Retinal pigment epithelial cell (primary cell): ENCODE measurements around the gene PDF.
"Not testable (repeated sequence)": the region's sequence is repeated elsewhere in the genome, so short reads cannot be mapped to it uniquely, and the experiment has no call there.

Experiments used
- DNase-seq: peaks from one replicate; pipeline ENCODE4 v3.0.0-alpha.2; 2010; ENCODE audit warnings: low read depth
- H3K4me3 ChIP-seq: 2 replicates; pipeline ENCODE4 v1.5.1; 2011; ENCODE audit warnings: mild to moderate bottlenecking, low read length, control low read depth, moderate library complexity
- TF ChIP-seq, protein P1 (sequence below): conservative IDR thresholded peaks from 2 replicates; pipeline ENCODE4 v1.5.1; 2011; ENCODE audit warnings: low read depth, low read length, control low read depth, inconsistent platforms

Gene PDF

GRCh38 chr16:69307856-69308255, 22.5 kb downstream of the PDF start:
- DNase-seq = no peak
- TF ChIP-seq, protein P1, sequence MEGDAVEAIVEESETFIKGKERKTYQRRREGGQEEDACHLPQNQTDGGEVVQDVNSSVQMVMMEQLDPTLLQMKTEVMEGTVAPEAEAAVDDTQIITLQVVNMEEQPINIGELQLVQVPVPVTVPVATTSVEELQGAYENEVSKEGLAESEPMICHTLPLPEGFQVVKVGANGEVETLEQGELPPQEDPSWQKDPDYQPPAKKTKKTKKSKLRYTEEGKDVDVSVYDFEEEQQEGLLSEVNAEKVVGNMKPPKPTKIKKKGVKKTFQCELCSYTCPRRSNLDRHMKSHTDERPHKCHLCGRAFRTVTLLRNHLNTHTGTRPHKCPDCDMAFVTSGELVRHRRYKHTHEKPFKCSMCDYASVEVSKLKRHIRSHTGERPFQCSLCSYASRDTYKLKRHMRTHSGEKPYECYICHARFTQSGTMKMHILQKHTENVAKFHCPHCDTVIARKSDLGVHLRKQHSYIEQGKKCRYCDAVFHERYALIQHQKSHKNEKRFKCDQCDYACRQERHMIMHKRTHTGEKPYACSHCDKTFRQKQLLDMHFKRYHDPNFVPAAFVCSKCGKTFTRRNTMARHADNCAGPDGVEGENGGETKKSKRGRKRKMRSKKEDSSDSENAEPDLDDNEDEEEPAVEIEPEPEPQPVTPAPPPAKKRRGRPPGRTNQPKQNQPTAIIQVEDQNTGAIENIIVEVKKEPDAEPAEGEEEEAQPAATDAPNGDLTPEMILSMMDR = no peak

DNA sequence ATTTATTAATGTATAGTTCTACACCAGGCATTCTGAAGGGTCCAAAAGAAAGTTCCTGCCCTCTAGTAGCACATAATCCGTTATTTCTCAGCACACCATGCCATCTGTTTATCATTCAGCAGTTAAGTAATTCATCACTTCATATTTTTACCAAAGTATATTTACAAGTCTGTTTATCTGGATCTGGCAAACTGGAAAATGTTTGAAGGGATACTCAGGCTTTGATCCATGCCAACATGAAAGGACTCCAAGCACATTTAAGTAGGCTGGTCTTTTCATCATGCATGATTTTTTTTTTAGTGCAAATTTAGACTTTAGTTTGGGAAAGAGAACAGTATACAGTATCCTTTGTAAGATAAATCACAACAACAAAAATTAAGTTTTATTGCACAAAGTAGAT, 23.3 kb downstream of the PDF start:
- TF ChIP-seq, protein P1 = no peak
- no peak overlapping the region for H3K4me3 ChIP-seq
- DNase-seq = no peak

More at GRCh38 chr16:69307856-69308255, 22.5 kb downstream of the PDF start:
- no peak overlapping the region for H3K4me3 ChIP-seq

DNA sequence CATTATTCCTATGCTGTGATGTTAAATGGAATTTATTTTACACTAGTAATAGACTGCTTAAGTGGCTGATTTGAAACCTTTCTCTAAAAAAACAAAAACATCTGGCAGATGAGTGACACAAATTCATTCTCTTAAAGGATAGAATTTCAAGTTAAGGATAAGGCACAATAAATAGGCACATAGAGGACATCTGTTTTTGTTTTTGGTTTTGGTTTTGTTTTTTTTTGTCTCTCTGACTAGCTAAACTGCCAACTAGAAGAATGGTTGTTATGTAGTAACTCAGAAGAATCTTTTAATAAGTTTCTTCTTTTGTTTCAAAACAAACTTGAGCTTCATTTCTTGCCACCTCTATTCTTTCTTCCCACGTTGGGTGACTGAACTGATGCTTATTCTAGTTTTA, 24.4 kb downstream of the PDF start:
- DNase-seq = no peak
- TF ChIP-seq, protein P1 = no peak
- H3K4me3 ChIP-seq = no peak overlapping the region

- no peak for DNase-seq
- TF ChIP-seq, protein P1 = no peak
Observed at GRCh38 chr16:69302301-69302700, 28.1 kb downstream of the PDF start.

DNA sequence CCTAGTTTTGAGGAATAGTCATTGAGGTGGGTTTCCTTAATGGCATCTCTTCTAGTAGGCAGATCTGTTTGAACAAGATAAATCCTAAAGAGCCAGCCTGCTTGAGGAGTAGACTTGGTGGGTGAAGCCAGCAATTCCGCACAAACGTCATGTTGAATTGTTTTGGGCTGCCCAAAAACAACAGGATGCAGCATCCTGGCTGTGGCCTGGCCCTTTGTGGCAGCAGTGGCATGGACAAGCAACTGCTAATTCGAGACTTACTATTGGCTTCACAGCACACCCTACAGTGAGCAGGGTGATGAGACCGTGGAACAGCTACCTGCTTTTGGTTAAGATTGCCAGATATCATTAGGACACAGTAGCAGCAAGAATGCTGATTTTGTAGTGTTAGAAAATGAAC, 28.5 kb downstream of the PDF start:
- TF ChIP-seq, protein P1 = no peak
- no peak for DNase-seq
- H3K4me3 ChIP-seq = no peak overlapping the region

More at GRCh38 chr16:69302301-69302700, 28.1 kb downstream of the PDF start:
- H3K4me3 ChIP-seq = no peak overlapping the region

GRCh38 chr16:69301187-69301586, 29.2 kb downstream of the PDF start:
- no peak for DNase-seq
- TF ChIP-seq, protein P1 = no peak
- no peak overlapping the region for H3K4me3 ChIP-seq

DNA sequence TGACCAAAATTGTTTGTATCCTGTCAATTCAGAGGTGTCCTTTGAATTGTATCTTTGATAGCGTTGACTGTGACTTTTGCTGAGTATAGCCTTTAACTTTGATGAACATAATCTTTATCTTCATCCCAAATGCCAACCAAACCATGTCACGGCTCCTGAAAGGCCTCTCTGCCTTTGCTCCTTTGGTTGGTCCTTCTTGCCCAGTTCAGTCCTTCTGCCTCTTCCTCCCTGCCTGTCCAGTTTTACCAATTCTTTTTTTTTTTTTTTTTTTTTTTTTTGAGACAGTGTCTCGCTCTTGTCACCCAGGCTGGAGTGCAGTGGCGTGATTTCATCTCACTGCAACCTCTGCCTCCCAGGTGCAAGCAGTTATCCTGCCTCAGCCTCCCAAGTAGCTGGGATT, 32.1 kb downstream of the PDF start:
- no peak overlapping the region for H3K4me3 ChIP-seq
- DNase-seq = no peak
- TF ChIP-seq, protein P1 = no peak

GRCh38 chr16:69296771-69297170, 33.6 kb downstream of the PDF start:
- not testable (repeated sequence) for H3K4me3 ChIP-seq, DNase-seq
